COLO668 (cell line): Measurements from ENCODE around the gene NR2C2.

Experiments used
- DNase-seq: peaks from one replicate; lab custom pipeline; 2025; ENCODE audit not compliant: unreplicated experiment; lab: John Stamatoyannopoulos, UW

Gene NR2C2

GRCh38 chr3:14921034-14921616 lies 26.3 kb upstream of the NR2C2 start:
- peak; percentile 68 for DNase-seq

- DNase-seq = no peak
Observed at GRCh38 chr3:14921811-14922705, 25.3 kb upstream of the NR2C2 start.

GRCh38 chr3:14922863-14923262 lies 24.5 kb upstream of the NR2C2 start:
- DNase-seq = no peak

GRCh38 chr3:14923476-14923875 lies 23.9 kb upstream of the NR2C2 start:
- no peak for DNase-seq

GRCh38 chr3:14925729-14926591 lies 21.4 kb upstream of the NR2C2 start:
- DNase-seq = peak; percentile 10

GRCh38 chr3:14926592-14926991 lies 20.8 kb upstream of the NR2C2 start:
- no peak for DNase-seq

- no peak for DNase-seq
Observed at GRCh38 chr3:14927308-14927707, 20.1 kb upstream of the NR2C2 start.

GRCh38 chr3:14929310-14930074 lies 17.9 kb upstream of the NR2C2 start:
- no peak for DNase-seq

GRCh38 chr3:14933820-14934425 lies 13.5 kb upstream of the NR2C2 start:
- no peak for DNase-seq

- no peak for DNase-seq
Observed at GRCh38 chr3:14935592-14936345, 11.6 kb upstream of the NR2C2 start.

- no peak for DNase-seq
Observed at GRCh38 chr3:14938954-14939353, 8.4 kb upstream of the NR2C2 start.

GRCh38 chr3:14941871-14942270 lies 5.5 kb upstream of the NR2C2 start:
- no peak for DNase-seq

GRCh38 chr3:14943042-14943441 lies 4.3 kb upstream of the NR2C2 start:
- DNase-seq = no peak

GRCh38 chr3:14946236-14946635 lies 1.1 kb upstream of the NR2C2 start:
- DNase-seq = no peak

- DNase-seq = no peak
Observed at GRCh38 chr3:14946739-14947099, 664 bp upstream of the NR2C2 start.

- peak; percentile 93 for DNase-seq
Observed at GRCh38 chr3:14947886-14948608, 664 bp downstream of the NR2C2 start.

- no peak for DNase-seq
Observed at GRCh38 chr3:14948609-14949038, 1.2 kb downstream of the NR2C2 start.

- no peak for DNase-seq
Observed at GRCh38 chr3:14949126-14949525, 1.7 kb downstream of the NR2C2 start.

- no peak for DNase-seq
Observed at GRCh38 chr3:14950274-14950673, 2.9 kb downstream of the NR2C2 start.
